ENCODE data around the gene CHD5.
"Not testable (repeated sequence)": the region's sequence is repeated elsewhere in the genome, so short reads cannot be mapped to it uniquely, and the experiment has no call there.

Gene CHD5

GRCh38 chr1:6080469-6080868, 99.7 kb downstream of the CHD5 start:
- no peak for DNase-seq

DNA sequence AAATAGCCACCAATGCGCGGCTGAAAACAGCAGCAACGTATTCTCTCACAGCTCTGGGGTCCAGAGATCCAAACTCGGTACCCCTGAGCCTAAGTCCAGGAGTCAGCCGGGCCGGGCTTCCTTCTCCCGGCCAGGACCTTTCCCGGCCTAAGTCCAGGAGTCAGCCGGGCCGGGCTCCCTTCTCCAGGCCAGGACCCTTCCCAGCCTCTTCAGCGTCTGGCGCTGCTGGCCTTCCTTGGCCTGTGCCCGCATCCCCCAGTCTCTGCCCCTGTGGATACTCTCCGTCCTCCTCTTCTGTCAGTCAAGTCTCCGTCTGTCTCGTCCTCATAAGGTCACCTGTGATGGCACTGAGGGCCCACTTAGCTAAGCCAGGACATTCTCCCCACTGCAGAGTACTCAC, 102.2 kb downstream of the CHD5 start:
- DNase-seq: no peak

DNA sequence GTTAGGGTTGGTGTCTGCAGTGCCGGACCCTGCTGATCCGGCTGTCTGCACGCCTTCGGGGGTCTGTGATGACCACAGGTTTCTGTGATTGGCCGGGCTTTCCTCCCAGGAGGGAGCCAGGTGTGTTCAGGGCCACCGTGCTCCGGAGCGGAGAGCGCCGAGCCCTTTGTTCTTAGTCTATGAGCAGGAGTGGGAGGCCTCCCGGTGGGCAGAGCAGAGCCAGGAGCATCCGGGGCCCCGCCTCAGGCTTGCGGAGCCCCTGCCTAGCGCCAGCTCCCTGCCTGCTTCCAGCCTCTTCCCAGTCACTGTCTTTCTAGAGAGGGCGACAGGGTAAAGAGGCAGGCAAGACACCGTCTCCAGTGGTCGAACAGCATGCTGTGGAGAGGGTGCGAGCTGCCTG, 102.6 kb downstream of the CHD5 start:
- DNase-seq: no peak

GRCh38 chr1:6077061-6077460, 103.1 kb downstream of the CHD5 start:
- not testable (repeated sequence) for DNase-seq

- no peak for DNase-seq
Measured at GRCh38 chr1:6075748-6076147, 104.4 kb downstream of the CHD5 start.

DNA sequence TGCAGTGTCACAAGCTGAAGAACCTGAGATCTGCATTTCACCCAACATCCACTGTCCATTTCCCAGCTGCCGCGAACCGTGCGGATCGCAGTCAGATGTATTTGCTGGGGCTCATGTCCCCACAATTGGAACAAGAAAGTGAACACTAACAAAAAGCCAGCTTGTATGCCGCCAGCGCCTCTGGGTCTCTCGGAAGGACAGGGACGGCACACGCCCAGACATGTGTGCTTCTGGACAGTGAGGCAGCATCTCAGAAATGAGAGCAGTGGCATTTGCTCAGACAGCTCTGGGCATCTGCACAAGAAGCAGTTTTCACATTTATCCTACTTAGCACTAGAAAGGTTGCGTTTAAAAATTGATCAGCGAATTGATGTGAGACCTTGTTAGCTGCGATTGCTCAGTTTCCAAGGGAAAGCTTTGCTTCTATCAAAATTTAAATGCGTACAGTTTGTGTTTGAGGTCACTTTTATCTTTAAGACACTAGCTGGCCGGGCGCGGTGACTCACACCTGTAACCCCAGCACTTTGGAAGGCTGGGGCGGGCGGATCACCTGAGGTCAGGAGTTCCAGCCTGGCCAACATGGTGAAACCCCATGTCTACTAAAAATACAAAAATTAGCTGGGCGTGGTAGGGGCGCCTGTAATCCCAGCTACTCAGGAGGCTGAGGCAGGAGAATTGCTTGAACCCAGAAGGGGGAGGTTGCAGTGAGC, 105.8 kb downstream of the CHD5 start:
- no peak for DNase-seq

DNA sequence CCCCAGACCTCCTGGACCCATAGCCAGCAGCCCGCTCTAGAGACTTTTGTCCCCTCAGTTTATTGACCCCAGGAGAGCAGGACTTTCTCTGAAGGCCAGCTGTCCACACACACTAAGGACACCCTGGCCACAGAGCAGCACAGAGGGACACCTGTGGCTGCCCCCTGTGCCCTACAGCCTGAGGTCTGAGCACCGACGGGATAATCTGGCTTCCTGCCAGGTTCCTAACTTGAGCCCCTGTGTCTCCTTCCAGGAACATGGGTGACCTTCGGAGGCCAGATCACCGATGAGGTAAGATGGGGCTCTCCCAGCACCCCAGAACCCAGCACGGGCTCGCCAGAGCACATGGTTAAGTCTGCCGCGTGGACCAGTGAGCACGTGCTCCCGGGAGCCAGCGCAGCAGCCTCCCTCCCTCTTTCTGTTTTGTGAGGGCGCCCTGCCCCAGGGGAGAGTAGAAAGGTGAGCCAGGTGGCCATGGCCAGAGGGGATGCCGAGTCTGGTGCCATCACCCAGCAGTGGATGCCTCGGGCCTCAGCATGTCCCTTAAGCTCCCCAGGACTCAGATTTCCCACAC, 106.6 kb downstream of the CHD5 start:
- no peak for DNase-seq

DNA sequence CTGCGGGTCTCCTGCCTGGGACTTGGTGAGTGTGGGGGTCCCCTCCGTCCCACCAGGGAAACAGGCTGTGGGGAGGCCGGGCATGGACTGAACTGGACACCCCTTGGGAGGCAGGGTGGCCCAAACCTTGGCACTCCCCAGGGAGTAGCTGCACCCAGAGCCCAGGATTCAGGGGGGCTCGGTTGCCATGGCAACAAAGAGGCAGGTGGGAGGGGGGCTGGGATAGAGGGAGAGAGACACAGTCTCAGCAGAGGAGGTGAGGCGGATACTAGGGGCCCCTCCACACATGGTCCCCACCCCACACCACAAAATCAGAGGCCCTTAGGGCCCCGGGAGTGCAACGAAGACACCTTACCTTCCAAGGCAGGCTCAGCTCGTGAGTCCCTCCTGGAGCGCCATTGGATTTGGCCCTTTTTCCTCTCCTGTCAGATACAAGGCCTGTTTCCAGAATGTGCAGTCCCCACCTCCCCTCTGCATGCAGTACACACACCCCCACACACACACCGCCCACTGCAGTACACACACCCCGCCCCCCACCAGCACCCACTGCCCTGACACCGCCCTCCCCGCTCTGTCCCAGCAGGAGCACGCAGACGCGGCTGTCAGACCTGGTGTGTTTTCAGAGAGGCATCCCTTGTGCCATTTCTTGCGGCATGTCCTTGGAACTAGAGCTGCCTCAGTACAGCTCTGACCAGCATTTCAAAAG, 107.2 kb downstream of the CHD5 start:
- DNase-seq: no peak

- DNase-seq: no peak
Measured at GRCh38 chr1:6071219-6071618, 108.9 kb downstream of the CHD5 start.

- DNase-seq: no peak
Measured at GRCh38 chr1:6070450-6070974, 109.6 kb downstream of the CHD5 start.

DNA sequence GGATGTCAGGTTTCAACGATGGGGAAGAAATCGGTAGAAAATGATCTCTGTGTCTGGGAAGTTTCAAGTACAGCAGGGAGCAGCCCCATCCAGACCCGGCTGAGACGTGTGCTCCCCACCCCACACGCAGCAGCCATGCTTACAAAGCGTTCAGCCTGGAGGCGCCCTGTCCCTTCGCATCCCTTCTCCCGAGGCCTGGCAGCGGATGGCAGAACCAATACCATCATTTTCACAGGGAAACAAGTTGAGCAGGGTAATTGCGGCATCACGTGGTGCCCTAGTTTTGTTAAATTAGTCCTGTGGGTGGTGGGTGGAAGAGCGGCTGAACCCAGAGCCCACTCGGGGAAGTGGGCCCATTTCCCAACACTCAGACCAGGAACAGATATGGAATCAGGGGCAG, 110.5 kb downstream of the CHD5 start:
- DNase-seq: no peak

DNA sequence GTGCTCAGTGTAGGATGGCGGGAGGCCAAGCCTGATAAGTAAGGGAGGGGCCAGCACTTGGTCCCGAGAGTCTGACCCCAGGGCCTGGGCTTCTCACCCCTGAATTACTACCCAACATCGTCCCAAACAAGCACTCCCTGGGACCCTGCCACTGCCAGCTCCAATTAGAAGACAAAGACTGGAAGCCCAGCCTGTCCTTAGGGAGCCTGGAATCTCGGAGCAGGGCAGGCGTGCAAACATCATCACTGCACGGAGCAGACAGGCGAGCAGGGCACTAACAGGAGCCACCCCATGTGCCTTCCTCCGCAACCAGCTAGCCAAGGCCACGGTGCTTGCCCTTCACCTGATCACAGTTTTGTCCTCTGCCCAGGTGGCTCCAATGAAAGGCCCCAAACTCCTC, 111.2 kb downstream of the CHD5 start:
- DNase-seq: no peak

GRCh38 chr1:6068073-6068472, 112.0 kb downstream of the CHD5 start:
- no peak for DNase-seq

- no peak for DNase-seq
Measured at GRCh38 chr1:6066680-6067079, 113.4 kb downstream of the CHD5 start.

DNA sequence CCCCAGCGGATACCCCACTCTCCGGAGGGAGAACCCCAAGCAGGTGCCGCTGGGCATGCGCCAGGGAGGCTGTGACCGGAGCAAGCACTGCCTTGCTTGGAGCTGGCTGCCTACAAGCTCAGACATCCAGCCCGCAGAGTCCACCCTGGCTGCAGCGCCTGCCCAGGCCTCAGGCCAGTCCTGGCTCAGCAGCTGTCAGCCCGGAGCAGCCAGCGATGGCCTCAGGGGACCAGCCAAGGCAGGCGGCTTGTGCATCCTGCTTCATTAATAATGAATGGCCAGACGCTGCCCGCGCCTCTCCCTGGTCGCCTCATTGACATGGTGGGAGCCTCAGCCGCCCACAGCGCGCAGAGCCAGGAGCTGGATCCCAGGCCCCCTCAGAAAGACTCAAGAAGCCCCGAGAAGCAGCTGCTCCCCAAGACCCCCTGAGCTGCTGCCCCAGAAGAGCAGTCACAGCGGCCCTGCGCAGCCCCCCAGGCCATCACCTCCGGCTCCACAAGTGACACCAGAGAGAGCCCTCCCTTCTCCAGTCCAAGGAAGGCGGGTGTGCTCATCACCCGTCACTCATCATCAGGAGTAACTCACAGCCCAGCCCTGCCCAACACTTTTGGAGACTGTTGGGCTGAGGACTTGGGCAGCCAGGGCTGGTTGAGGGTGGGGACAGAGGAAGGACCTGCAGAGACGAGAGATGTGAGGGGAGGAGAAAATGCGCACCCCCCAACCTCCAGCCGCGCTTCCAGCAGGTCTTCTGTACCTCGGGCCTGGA, 114.8 kb downstream of the CHD5 start:
- DNase-seq: no peak

- DNase-seq: not testable (repeated sequence)
Measured at GRCh38 chr1:6063532-6064053, 116.5 kb downstream of the CHD5 start.

GRCh38 chr1:6062670-6063069, 117.5 kb downstream of the CHD5 start:
- no peak for DNase-seq

- no peak for DNase-seq
Measured at GRCh38 chr1:6059866-6060265, 120.3 kb downstream of the CHD5 start.

DNA sequence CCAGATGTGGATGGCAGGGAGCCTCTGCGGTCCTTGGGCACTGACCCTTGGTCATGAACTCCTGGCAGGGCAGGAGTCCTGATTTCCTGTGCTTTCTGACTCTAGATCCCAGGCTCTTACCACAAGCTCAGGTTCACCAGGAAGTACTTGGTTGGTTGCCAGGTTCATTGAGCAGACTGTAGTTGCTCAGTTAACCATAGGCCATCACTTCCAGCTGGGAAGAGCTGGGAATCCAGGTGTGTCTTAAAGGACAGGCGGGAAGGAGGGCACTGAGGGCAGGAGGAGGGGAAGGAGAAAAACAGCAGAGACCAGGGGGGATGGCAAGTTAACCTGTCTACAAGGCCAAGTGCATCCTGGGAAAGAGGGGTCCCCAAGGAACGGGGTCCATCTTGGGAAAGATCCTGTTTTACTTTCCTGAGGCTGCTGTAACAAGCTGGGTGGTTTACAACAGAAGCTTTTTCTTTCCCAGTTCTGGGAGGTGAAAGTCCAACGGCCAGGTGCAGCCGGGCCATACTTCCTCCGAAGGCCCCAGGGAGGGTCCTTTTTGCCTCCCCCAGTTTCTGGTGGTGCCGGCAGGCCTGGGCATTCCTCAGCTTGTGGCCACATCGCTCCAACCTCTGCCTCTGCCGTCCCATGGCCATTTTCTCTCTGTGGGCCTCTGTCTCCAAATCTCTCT, 122.8 kb downstream of the CHD5 start:
- no peak for DNase-seq

GRCh38 chr1:6056572-6056948, 123.6 kb downstream of the CHD5 start:
- no peak for DNase-seq

DNA sequence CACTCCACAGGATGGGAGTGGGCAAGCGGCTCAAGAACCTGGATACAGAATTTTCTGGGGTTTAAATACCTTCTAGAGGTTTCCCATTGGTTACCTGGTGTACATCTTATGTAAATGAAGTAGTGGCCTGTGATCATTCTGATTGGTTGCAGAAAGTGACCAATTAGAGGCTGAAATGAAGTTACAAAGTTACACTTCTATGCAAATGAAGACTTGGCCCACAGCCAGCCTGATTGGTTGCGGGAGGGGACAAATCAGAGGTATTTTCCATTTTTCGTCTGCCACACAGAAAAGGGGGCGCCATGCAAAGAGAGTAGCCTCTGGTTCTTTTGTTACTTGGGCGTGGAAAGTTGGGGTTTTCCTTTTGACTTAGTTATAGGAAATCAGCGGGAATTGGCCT, 125.5 kb downstream of the CHD5 start:
- DNase-seq: no peak

DNA sequence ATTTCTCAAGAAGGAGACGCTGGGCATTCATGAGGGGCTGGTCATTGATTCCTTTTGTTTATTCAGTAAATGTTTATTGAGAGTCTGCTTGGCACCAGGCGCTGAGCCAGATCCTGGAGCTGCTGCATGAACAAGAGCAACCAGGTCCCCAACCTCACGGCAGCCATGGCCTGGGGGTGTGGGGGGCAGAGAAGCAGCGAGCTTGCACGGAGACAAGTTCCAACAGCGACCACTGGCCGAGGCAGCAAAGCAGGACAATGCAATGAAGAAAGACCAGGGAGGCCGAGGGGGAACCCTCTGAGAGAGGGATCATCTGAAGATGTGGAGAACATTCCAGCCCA, 126.9 kb downstream of the CHD5 start:
- DNase-seq: no peak

Data from kidney glomerular epithelial cell (primary cell).